Spinal cord (tissue), 10 donors: Measurements from ENCODE around the gene APEH. TPM values are rescaled to one million over a fixed set of nuclear protein-coding genes. Genes with fewer than 3 reads are reported as not detected.

Experiments
- DNase-seq, 6 donors: peaks; one replicate each; pipeline versions ENCODE4 v3.0.0 to v3.0.0-alpha.2; 2013 to 2015; ENCODE audit warnings: low spot score in 6 of 6, low read depth in 4 of 6
- H3K27ac ChIP-seq: one replicate; pipeline ENCODE4 v1.5.1; 2013; ENCODE audit warnings: low read depth, low read length, control low read depth
- H3K27me3 ChIP-seq: one replicate; pipeline ENCODE4 v1.6.1; 2013; ENCODE audit warnings: low read length; ENCODE audit not compliant: control insufficient read depth, insufficient read depth
- H3K36me3 ChIP-seq: one replicate; pipeline ENCODE4 v1.6.1; 2013; ENCODE audit warnings: low read length; ENCODE audit not compliant: control insufficient read depth, insufficient read depth
- H3K4me1 ChIP-seq: one replicate; pipeline ENCODE4 v1.6.1; 2013; ENCODE audit warnings: low read length; ENCODE audit not compliant: control insufficient read depth, insufficient read depth
- H3K4me3 ChIP-seq: one replicate; pipeline ENCODE4 v1.5.1; 2013; ENCODE audit warnings: low read depth, low read length, control low read depth
- H3K9me3 ChIP-seq: one replicate; pipeline ENCODE4 v1.6.1; 2013; ENCODE audit warnings: low read length; ENCODE audit not compliant: control insufficient read depth, insufficient read depth
- WGBS: methylation state at CpG from one replicate; pipeline ENCODE4 v1.1.5; 2013; ENCODE audit warnings: missing lambda C conversion rate; ENCODE audit not compliant: insufficient coverage; 5-methylcytosine and 5-hydroxymethylcytosine counted together
- long read RNA-seq, 4 donors: transcript quantifications; one replicate each; lab custom pipeline, GENCODE V29; 2026
- polyA plus RNA-seq, 2 donors: library from polyadenylated mRNA; unstranded; fragments of 120-200 nt; gene quantifications; one replicate each; pipeline ENCODE4 v1.2.1, GENCODE V29; 2013; ENCODE audit not compliant: insufficient read length in 2 of 2
- total RNA-seq, 2 donors: library from RNA; depleted of rRNA in 1 of 2; stranded (reverse); fragments of 120-200 nt in 1 of 2; fragments of >200 nt in 1 of 2; gene quantifications; one replicate each; pipeline versions ENCODE4 v1.2.3 to v1.2.4, GENCODE V29; 2013 to 2014
- donor health status: healthy.

Gene APEH
- total RNA-seq, result 100 to 1,000 TPM in 1 of 2 donors, 10 to 100 TPM in 1; 68.3 to 100 TPM
- polyA plus RNA-seq, result 100 to 1,000 TPM; 109 to 116 TPM
- long read RNA-seq, donor 1, transcript APEH-201 (22 exons, 3,220 nt), result major isoform, 11 of 26 reads
- long read RNA-seq, donor 1, partial matches to known transcripts, result 15 of 26 reads
- long read RNA-seq, donor 1, other reads (novel, unspliced or antisense), result 0 of 26 reads
- long read RNA-seq, donor 2, partial matches to known transcripts, result 5 of 9 reads
- long read RNA-seq, donor 2, other reads (novel, unspliced or antisense), result 0 of 9 reads
- long read RNA-seq, donor 3, partial matches to known transcripts, result 0 of 4 reads
- long read RNA-seq, donor 3, other reads (novel, unspliced or antisense), result 0 of 4 reads
- long read RNA-seq, donor 4, transcript APEH-201 (22 exons, 3,220 nt), result major isoform, 11 of 20 reads
- long read RNA-seq, donor 4, partial matches to known transcripts, result 9 of 20 reads
- long read RNA-seq, donor 4, other reads (novel, unspliced or antisense), result 0 of 20 reads

DNA sequence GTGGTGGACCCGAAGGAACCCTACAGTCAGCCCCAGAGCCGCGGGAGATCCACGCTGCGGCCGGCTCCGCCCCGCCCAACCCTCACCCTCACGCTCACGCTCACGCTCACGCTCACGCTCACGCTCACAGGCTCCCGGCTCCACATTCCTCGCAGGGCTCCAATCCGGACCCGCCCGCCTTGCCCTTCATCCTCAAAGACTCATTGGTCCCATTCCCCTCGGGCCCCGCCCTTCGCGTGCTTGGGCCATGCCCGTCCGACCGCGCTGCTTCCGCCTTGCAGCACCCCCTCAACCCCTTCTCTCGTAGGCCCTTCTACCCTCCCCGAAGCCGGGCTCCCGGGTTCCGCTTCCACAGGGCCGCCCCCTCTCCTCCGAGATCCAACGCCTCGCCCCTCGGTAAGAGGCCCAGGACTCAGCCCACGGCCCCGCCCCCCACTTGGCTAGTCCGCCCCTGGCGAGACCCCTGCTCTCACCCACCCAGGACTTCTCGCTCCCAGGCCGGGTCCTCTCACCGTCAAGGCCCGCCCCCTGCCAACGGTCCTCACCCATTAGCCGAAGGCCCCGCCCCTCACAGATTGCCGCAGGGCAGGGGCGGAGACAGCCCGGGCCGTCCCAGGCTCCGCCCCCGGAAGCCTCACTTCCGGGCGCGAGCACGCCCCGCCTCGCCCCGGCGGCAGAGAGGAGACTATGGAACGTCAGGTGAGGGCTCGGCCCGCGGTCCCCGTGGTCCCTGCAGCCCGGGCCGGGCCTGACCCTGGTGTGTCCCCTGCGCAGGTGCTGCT lies at the start of gene APEH:
Gene APEH, plus strand, starts transcription at position 637 of the 782 bp plus-strand sequence. Its CDS starts 51 bp downstream, at position 688.
- Histone ChIP-seq H3K9me3 (no peaks in the 10 kb centered on the region), H3K36me3 (peaks cover 58% of the 10 kb centered on the region), H3K4me1 (peaks cover 31% of the 10 kb centered on the region), H3K27me3 (no peaks in the 10 kb centered on the region), H3K4me3 (peak within 1 kb of the TSS; percentile 50), H3K27ac (peak within 1 kb of the TSS; percentile 87)
- DNase-seq, result peak; percentile 84 to 98 (median 90)
- WGBS, result under 1% methylated on average over 70 of the region's 71 CpGs

DNA sequence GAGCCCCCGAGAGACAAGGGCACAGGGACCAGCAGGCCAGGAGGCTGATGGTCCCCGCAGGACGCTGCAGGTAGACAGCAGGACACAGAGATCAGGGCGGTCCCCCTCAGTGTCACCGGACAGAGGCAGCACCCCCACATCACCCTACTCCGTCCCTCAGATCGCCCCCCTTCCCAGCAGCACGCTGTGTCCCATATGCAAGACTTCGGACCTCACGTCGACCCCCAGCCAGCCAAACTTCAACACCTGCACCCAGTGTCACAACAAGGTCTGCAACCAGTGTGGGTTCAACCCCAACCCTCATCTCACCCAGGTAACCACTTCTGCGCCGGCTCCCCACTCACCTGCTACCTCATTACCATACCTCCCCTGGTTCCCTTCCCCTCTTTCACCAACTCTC lies 49.1 kb upstream of the APEH start:
- WGBS, result 97% methylated on average over 13 of the region's 13 CpGs
- Histone ChIP-seq H3K27ac (no peak overlapping the region), H3K4me1 (peaks cover 2% of the 10 kb centered on the region), H3K27me3 (no peaks in the 10 kb centered on the region), H3K36me3 (peaks cover 43% of the 10 kb centered on the region), H3K9me3 (no peaks in the 10 kb centered on the region), H3K4me3 (no peak overlapping the region)
- DNase-seq, result no peak

DNA sequence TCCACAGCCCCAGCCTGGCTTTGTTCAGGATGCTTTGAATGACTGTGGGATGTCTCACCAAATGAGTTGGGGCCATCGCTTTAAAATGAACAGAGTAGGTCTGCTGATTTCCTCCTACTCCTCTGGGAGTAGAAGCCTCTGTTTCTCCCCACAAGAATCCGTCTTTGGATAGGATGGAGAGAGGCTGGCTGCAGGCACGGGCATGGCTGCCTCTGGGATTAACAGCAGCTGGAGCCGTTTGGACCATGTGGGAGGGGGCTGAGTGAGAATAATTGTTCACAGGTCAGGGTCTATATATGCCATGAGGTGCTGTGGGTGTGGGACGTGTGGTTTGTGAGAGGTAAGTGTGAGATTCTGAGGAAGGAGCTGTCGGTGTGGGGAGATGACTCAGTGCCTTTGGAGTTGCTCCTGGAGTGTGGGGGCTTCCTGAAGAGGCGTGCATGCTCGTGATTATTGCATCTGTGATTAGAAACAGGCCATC lies 48.0 kb upstream of the APEH start:
- Histone ChIP-seq H3K27ac (no peak overlapping the region), H3K36me3 (peaks cover 48% of the 10 kb centered on the region)
- no peak for DNase-seq

DNA sequence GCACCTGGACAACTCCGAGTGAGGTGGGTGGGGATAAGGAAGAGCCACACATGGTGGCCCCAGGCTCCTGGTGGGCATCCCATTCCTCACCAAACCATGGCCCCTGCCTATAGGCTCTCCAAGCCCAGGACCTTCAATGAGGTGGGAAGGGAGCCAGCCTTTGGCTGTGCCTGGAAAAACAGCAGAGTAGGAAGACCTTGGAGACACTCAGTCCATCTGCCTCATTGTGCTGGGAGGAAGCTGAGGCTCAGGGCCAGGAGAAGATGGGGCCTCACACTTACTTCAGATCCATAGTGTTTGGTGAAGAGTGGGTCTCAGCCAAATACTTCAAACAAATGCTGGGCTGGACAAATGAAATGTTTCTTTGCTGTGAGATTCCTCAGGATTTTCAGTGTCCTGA lies 47.4 kb upstream of the APEH start:
- Histone ChIP-seq H3K4me1 (no peaks in the 10 kb centered on the region), H3K27me3 (no peaks in the 10 kb centered on the region), H3K9me3 (peaks cover 5% of the 10 kb centered on the region), H3K4me3 (no peak overlapping the region), H3K27ac (no peak overlapping the region), H3K36me3 (peaks cover 53% of the 10 kb centered on the region)
- WGBS, result no CpG with 5 or more reads among the region's 1 CpG
- no peak for DNase-seq

More for the DNA sequence above, 48.0 kb upstream of the APEH start:
- Histone ChIP-seq H3K27me3 (no peaks in the 10 kb centered on the region), H3K9me3 (no peaks in the 10 kb centered on the region), H3K4me3 (no peak overlapping the region), H3K4me1 (no peaks in the 10 kb centered on the region)
- 76% methylated on average over 7 of the region's 8 CpGs for WGBS

GRCh38 chr3:49627634-49628033 lies 46.5 kb upstream of the APEH start:
- WGBS, result 94% methylated on average over 5 of the region's 5 CpGs

GRCh38 chr3:49628249-49628648 lies 45.9 kb upstream of the APEH start:
- no peak overlapping the region for H3K27ac ChIP-seq
- WGBS, result 100% methylated on average over 2 of the region's 2 CpGs
- no peaks in the 10 kb centered on the region for H3K4me1 ChIP-seq
- H3K36me3 ChIP-seq, result peaks cover 53% of the 10 kb centered on the region
- no peaks in the 10 kb centered on the region for H3K27me3 ChIP-seq
- DNase-seq, result no peak
- peaks cover 5% of the 10 kb centered on the region for H3K9me3 ChIP-seq
- H3K4me3 ChIP-seq, result no peak overlapping the region

More at GRCh38 chr3:49627634-49628033, 46.5 kb upstream of the APEH start:
- peaks cover 5% of the 10 kb centered on the region for H3K9me3 ChIP-seq
- DNase-seq, result no peak
- H3K36me3 ChIP-seq, result peaks cover 53% of the 10 kb centered on the region
- no peaks in the 10 kb centered on the region for H3K27me3 ChIP-seq
- no peak overlapping the region for H3K4me3 ChIP-seq
- H3K27ac ChIP-seq, result no peak overlapping the region
- no peaks in the 10 kb centered on the region for H3K4me1 ChIP-seq

DNA sequence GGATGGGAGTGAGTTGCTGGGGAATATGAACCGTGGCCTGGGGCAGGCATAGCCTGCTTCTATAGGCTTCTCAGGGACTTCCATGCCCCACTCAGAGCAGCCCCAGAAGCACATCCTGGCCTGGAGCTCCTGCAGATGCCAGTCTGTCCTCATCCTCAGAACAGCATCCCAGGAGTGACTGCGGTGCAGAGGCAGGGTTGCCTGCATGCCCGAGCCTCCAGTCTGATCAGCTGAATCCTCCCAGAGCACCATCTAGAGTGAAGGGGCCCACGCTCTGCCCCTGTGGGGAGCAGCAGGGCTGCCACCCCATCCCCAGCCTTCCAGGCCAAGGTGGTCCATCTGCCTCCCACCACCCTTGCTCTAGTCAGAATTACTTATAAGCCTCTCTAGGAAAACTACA lies 44.7 kb upstream of the APEH start:
- DNase-seq, result no peak
- Histone ChIP-seq H3K36me3 (peaks cover 53% of the 10 kb centered on the region), H3K27me3 (no peaks in the 10 kb centered on the region), H3K4me1 (no peaks in the 10 kb centered on the region), H3K27ac (no peak overlapping the region), H3K9me3 (peaks cover 5% of the 10 kb centered on the region), H3K4me3 (no peak overlapping the region)
- 83% methylated on average over 4 of the region's 4 CpGs for WGBS

DNA sequence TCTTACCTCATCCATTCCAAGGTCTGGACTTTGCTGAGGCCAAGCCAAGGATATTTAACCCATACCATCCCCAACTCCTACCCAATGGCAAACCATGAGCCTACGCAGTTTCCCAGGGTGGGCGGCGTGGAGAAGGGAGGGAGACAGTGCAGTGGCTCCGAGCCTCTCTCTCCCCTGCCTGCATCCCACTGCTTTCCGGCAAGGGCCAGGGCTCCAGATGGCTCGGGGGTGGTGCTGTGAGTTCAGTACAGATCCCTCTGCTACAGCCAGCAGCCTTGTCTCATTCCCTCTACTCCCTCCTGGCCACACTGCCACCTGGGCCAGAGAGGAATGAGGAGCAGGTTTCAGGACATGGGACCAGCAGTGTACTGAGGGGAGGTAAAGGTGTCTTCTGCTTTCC lies 44.3 kb upstream of the APEH start:
- Histone ChIP-seq H3K9me3 (peaks cover 5% of the 10 kb centered on the region), H3K36me3 (peaks cover 50% of the 10 kb centered on the region), H3K27me3 (no peaks in the 10 kb centered on the region), H3K27ac (no peak overlapping the region), H3K4me3 (no peak overlapping the region), H3K4me1 (no peaks in the 10 kb centered on the region)
- 100% methylated on average over 1 of the region's 6 CpGs for WGBS
- no peak for DNase-seq

DNA sequence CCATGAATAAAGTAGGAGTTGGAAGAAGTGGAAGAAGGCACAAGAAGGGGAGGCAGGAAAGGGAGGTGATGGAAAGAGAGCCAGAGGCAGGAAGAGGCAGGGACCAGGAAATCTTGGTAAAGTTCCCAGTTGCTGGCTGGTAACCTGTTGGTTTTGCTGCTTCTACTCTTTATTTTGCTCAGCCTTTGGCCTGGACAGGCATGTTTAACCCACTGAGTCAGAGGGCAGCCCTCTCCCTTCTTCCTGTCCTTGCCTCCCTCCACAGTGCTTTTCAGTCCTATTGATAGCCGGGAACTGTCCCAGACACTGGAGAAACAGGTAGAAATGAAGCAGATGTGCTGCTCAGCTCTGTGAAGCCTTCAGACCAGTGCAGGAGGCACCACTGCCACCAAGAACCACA lies 43.4 kb upstream of the APEH start:
- Histone ChIP-seq H3K9me3 (peaks cover 5% of the 10 kb centered on the region), H3K27ac (no peak overlapping the region), H3K36me3 (peaks cover 44% of the 10 kb centered on the region), H3K27me3 (no peaks in the 10 kb centered on the region), H3K4me3 (no peak overlapping the region), H3K4me1 (no peaks in the 10 kb centered on the region)
- DNase-seq, result no peak
- 100% methylated on average over 1 of the region's 1 CpG for WGBS
